HG03571 (cell line): ENCODE results near the gene IZUMO1.

ENCODE experiments used
- ATAC-seq: cut with Tn5 transposase; IDR thresholded peaks from one replicate; pipeline ENCODE4 v1.9.1; 2021; ENCODE audit not compliant: unreplicated experiment

The IZUMO1 gene

DNA sequence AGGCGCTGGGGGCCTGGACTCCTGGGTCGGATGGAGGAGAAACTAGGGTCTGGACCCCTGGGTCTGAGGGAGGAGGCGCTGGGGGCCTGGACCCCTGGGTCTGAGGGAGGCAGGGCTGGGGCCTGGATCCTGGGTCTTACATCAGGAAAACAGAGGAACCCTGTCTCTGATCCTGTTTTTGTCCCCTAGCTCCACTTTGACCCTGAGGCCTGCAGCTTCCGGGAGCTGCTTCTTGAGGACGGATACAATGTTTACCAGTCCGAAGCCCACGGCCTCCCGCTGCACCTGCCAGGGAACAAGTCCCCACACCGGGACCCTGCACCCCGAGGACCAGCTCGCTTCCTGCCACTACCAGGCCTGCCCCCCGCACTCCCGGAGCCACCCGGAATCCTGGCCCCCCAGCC lies 11.0 kb upstream of the IZUMO1 start:
- ATAC-seq: no peak

DNA sequence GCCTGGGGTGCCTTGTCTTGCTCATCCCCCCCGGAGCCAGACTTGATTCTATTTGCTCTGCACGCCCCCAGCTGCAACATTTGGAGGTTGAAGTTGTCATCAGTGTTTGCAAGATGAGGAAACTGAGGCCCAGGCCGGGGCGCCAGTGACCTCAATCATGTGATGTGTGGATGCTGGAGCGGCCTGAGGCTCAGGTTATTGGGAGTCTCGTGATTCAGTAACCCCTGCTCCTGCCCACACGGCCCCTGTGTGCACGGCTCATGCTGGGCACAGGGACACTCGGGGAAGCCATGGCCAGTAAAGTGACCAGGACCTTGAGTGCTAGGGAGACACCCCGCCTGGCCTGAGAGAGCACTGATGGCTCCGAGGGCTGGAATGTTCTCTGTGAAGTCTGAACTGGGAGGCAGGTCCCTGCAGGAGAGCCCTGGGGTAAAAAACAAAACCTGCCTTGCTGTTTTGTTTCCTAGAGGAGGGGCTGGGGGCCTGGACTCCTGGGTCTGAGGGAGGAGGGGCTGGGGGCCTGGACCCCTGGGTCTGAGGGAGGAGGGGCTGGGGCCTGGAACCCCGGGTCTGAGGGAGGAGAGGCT lies 10.5 kb upstream of the IZUMO1 start:
- ATAC-seq: no peak

DNA sequence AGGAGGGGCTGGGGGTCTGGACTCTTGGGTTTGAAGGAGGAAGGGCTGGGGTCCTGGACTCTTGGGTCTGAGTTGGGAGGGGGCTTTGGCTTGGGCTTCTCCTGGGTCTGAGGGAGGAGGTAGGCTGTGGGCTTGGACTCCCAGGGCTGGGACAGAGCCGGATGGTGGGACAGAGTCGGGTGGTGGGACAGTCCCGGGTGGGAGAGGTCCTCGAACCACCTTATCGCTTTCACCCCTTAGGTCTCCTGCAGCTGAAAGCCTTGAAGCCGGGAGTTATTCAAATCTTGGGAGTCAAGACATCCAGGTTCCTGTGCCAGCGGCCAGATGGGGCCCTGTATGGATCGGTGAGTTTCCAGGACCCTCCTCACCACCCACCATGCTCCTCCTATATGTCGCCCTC lies 10.0 kb upstream of the IZUMO1 start:
- ATAC-seq: no peak

DNA sequence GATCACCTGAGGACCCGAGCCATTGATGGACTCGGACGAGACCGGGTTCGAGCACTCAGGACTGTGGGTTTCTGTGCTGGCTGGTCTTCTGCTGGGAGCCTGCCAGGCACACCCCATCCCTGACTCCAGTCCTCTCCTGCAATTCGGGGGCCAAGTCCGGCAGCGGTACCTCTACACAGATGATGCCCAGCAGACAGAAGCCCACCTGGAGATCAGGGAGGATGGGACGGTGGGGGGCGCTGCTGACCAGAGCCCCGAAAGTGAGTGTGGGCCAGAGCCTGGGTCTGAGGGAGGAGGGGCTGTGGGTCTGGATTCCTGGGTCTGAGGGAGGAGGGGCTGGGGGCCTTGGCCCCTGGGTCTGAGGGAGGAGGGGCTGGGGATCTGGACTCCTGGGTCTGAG lies 9.5 kb upstream of the IZUMO1 start:
- no peak for ATAC-seq

DNA sequence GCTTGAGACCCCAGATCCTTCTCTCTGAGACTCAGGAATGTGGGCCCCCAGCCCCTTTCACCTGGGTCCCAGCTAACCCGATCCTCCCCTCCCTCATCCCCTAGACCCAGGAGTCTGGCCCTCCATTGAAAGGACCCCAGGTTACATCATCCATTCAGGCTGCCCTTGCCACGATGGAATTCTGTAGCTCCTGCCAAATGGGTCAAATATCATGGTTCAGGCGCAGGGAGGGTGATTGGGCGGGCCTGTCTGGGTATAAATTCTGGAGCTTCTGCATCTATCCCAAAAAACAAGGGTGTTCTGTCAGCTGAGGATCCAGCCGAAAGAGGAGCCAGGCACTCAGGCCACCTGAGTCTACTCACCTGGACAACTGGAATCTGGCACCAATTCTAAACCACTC lies 9.1 kb upstream of the IZUMO1 start:
- no peak for ATAC-seq

DNA sequence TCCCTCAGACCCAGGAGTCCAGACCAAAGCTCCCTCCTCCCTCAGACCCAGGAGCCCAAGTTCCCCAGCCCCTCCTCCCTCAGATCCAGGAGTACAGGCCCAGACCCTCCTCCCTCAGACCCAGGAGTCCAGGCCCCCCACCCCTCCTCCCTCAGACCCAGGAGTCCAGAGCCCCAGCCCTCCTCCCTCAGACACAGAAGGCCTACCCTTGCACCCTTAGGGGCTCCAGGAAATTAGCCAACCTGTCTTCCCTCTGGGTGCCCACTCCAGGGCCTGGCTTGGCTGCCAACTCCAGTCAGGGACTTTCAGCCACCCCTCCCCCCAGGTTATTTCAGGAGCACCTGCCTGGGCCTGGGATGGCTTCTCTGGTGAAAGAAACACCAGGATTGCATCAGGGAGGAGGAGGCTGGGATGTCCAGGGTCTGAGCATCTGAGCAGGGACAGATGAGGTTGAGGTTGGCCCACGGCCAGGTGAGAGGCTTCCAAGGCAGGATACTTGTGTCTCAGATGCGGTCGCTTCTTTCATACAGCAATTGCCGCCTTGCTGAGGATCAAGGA lies 8.5 kb upstream of the IZUMO1 start, which contains the start of gene FGF21:
Gene FGF21 (plus strand): TSS at position 441 of the 558 bp plus-strand sequence. CDS start 713 bp downstream, outside the sequence.
- no peak for ATAC-seq

DNA sequence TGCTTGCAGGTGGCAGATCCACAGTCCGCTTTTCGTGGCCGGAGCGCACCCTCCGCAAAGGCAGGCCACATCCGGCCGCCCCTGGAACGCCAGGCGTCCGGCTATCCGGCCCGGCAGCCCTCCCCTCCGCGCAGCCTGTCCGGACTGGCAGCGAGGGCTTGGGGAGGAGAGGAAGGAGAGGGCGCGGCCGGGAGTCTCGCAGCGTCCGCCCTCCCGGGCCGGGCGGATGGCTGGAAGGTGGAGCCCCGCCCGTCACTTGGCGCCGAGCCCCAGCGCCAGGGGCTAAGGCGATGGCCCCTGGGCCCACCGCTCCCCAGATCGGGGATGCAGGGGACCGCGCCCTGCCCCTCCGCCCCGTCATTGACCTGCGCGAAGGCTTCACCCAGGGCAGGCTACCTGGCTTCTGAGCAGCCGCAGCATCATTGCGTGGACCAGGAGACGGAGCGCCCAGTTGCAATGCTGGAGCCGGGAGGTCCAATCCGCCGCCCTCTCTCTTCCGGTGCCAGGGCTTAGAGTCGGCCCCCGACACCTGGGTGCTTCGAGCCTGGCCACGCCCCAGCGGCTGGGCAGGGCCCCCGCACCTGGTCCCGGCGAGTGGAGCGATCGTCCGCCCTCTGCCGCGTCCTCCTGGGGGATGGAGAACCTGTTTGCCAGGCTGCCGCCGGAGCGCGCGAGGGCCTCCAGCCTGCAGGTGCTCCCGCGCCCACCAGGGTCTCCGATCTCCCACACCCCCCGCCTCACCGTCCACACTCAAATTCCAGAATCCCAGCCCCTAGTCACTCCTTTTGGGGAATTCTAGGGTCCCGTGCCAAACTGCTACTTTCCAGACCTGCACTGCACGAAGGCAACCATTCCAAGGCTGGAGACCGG lies 6.0 kb upstream of the IZUMO1 start, which contains the start of gene FUT1:
Gene FUT1 (minus strand): TSS at position 146 of the 870 bp plus-strand sequence. CDS start 1,360 bp downstream, outside the sequence.
- ATAC-seq: no peak

DNA sequence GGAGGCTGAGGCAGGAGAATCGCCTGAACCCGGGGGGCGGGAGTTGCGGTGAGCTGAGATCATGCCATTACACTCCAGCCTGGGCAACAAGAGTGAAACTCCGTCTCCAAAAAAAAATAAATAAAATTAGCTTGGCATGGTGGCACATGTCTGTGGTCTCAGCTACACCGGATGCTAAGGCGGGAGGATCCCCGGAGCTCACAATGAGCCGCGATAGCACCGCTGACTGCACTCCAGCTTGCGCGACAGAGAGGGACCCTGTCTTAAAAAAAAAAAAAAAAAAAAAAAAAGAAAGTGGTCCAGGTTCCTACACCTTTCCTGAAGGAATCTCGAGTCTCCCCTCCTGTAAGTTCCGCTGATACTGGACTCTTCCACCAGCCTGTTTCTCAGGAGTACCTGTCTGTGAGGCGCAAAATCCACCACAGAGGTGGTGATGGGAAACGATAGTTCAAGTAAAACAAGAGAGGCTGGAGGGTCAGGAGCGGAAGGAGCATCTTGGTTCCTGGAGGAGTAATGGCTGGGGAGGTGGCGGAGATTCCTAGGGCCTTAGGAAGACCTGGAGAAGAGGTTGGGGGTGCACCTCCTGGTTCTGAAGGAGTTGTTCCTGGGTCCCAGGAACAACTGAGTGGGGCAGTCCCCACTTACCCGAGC lies 5.3 kb upstream of the IZUMO1 start:
- no peak for ATAC-seq

DNA sequence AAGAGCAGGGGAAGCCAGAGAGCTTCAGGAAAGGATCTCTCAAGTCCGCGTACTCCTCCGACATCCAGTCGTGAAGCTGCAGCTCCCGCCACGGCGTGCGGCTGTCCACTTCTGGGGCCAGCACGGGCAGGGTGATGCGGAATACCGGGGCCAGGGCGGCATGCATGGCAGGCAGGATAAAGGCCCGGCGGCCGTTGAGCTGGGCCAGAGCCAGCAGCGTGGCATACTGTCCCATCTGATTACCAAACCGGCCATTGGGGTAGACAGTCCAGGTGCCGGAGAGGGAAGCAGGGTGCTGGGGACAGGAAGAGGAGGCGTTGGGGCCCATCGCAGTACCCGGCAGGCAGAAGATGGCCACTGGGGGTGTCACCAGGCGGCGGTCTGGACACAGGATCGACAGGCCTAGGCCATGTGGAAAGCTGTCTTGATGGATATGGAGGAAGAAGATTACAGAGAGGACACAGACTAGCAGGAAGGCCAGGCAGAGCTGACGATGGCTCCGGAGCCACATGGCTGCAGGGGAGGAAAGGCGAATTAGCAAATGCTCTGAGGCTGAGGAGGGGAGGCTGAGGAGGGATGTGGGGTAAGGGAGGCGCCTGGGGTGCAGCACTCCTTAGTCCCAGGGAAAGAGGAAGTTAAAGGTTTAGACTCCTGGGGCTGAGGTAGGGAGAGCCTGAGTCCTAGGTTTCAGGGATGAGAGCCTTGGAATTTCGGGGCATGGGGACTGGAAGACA lies 4.2 kb upstream of the IZUMO1 start:
- ATAC-seq: no peak

DNA sequence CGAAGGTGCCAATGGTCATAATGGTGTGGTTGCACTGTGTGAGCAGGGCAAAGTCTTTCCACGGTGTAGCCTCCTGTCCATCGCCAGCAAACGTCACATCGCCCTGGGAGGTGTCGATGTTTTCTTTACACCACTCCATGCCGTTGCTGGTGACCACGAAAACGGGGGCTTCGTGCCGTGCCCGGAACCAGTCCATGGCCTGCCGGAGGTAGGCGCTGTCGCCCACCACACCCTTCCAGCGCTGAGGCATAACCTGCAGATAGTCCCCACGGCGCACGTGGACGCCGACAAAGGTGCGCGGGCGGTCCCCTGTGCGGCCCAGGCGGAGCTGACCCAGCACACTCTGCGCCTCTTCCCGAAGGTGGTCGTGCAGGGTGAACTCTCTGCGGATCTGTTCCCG lies 3.6 kb upstream of the IZUMO1 start:
- ATAC-seq: no peak

DNA sequence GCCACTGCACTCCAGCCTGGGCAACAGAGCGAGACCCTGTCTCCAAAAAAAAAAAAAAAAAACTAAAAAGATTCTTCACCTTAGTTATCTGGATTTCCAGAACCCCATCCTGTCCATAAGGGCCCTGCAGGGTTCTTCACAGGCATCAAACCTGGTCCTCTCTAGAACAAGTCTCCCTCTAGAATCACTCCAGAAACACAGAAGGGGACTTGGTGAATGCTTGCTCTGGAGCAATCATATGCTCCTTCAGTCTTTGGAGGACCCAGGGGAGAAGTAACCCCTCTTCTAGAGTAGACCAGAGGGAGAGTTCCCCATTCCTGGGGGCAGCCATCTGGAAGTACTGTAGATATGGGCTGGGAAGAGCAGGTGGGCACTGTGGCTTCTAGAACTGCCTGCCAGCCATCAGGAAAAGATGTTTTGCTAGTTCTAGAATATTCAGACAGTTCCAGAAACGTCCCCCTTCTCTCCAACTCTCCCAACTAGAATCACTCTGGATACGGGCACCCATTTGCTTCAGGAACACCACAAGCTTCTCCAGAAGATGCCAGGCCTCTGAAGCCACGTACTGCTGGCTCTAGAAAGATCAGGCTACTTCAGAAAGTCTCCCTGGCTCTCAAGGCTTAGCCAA lies 3.0 kb upstream of the IZUMO1 start:
- no peak for ATAC-seq

DNA sequence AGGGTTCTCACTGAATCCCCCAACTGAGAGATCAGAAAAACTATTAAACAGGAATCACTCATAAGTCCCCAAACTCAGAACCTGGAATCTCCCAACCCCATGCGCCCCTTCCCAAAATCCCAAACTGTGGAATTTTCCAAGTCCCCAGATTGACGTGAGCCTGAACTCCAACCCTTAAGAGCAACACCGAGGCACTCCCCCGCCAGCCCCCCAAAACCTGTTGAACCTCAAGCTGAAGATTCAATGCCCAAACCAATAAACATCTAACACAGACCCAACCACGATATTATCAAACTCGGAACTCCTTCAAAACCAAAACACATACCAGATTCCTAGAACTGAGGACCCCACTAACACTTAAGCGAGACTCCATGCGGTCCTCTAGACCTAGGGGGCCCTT lies 599 bp downstream of the IZUMO1 start:
- no peak for ATAC-seq

DNA sequence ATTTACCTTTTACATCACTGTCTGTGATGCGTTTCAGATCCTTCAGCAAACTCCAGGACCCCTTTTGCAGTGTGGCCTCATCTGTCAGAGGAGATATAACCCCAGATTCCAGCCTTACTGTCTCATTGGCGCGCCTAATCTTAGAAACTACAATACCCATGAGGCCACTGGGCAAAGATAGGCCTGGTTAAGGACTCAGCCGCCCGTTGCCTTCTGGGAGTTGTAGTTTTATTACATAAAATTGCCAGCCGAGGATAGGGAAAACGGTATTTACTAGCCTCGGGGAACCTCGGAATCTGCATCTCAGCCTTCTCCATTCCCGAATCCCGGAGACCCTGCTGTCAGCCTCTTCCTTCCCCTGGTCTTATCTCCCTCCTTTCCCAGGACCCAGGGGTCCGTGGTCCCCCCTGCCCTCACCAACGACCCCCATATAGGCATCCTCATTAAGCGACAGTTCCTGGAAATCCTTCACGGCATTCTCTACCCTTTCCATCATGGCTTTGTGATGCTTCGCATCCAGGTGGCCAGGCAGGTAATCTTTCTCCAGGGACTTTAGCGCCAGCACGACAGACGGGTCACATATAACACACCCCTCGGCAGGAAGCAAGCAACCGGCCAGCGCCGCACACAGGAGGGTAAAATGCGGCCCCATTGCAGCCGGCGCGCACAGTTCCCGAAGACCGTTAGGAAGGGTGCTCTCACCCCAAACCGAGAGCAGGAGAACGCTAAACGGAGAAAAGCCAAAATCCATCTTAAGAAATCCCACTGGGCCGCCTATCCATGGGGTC lies 1.3 kb downstream of the IZUMO1 start:
- no peak for ATAC-seq

DNA sequence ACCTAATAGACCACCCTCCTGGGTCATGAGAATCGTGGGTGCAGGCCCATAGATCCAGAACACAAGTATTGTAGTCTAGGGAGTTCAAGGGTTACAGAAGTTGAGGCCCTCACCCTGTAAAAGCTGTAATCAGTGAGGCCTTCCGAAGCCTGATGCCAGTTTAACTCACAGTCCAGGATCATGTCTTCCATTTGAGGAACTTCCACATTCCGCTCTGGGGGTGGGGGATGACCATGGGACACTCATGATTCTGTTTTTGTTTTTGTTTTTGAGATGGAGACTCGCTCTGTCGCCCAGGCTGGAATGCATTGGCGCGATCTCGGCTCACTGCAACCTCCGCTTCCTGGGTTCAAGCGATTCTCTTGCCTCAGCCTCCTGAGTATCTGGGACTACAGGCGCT lies 4.6 kb downstream of the IZUMO1 start:
- ATAC-seq: no peak

DNA sequence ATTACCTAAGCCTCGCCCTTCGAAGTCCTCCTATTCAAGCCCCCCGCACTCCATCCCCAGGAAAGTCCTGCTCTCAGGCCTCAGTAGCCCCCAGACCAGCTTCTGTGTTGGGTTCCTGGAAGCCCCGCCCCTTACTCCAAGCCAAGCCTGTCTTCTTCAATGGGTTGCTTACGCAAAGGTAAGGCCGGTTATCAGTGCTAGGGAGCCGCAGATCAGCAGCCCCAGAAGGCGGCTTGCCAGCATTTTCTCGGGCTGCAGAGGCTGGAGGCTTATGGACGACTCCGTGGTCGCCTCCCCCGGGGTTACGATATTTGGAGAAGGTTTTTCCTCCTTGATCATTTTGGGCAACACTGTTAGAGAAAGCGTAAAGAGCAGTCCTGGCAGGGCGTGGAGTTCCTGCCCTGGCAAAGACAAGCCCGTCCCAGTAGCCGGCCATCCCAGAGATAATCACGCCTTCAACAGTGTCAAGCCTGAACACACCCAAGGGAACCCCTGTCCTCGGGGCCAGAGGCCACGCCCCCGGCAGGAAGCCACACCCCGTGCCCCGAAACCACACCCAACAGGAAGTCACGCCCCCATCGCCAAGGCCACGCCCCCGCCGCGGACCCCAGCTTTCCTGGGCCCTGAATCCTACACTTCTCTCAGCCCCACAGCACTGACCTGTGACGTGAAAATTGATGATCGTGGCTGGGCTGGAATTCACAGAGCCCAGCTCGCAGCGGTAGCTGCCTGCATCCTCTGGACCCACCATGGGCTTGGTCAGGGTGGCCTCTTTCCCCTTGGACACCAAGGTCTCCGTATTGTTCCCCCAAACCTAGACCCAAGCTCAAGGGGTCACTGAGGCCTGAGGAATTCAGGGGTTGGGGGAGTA lies 5.3 kb downstream of the IZUMO1 start:
- no peak for ATAC-seq

DNA sequence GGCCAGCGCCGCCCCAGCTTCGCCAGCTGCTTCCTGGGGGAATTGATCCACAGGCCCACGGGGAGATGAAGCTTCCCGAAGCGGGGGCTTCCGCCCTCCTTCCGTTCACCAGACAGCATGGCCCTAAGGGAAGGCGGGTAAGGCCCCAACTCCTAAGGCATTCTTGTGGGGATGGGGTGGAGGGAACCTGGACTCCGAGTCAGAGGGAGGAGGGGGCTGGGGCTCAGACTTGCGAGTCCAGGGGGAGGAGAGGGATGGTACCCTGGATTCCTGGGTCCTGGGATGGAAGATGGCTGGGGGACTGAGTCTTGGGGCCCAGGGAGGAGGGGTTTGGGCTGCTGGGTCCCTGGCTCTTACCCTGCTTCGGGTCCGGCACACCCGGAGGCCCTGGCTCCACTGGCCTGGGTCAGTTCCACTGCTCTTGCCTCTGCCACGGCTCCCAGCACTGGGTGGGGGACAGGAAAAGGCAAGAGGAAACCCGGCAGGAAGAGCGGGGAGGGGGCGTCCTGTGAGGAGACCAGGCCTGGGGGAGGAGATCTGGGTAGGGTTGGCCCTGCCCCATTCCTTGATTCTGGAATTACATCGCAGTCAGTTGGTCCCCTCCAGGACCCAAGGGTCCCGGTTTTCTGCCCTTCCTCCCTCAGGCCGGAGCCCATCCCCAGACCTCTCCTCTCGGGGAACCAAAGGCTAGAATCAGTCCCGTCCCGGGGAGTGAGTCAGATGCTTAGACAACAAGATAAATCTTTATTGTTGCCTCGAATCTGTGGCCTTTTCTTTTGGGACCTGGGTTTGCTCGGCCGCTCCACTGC lies 6.3 kb downstream of the IZUMO1 start, which contains the start of gene RASIP1:
Gene RASIP1 (minus strand): TSS at position 447 of the 809 bp plus-strand sequence. CDS start 328 bp downstream, at position 119.
- no peak for ATAC-seq

DNA sequence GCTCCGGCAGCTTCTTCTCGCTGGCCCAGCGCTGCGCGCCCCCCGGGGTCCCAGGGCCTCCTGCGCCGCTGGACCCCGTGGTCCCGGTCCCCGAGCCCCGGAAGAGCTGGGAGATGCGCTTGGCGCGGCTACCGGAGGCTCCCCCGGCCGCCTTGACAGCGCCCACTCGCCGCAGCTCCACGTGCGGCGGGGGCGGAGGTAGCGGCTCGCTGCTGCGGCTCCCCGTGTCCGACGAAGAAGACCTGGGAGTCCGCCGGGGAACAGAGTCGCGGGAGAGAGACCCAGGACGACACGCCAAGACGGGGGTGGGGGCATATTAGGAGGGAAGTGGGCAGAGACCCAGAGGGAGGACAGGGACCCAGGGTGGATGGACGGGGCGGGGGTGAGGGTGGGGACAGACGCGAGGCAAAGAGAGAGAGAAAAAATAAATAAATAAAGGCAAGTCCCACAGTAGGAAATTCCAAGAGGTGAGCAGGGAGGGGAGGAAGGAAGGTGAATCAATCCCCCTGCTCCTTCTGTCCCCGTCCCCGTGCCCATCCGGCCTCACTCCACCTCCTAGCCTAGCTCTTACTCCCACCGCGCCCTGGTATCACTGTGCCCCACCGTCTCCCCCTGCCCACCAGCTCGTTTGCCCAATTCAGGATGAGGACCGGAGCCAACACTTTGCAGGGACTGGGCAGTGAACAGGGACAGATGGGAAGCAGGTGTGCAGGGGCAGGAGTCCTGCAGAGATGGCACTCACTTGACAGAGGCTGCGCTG lies 7.1 kb downstream of the IZUMO1 start:
- no peak for ATAC-seq
